AG04449 (cell line): ENCODE results near the gene SPI1.

Experiments
- CTCF ChIA-PET: fragments of 350-600 bp; formaldehyde crosslinking; extraction: SDS; loops from one replicate; lab custom pipeline; 2021; ENCODE audit warnings: antibody characterized with exemption; lab: Yijun Ruan, JAX
- POLR2A ChIA-PET: fragments of 400-600, 350-600 bp; formaldehyde crosslinking; extraction: SDS; loops from one replicate; lab custom pipeline; 2020; ENCODE audit warnings: antibody characterized with exemption, inconsistent platforms; lab: Yijun Ruan, JAX
- DNase-seq: peaks from one replicate; pipeline ENCODE4 v3.0.0-alpha.2; 2010; ENCODE audit warnings: low read depth, low spot score
- H3K4me3 ChIP-seq: 2 replicates; pipeline ENCODE4 v1.5.1; 2011; ENCODE audit warnings: low read depth, mild to moderate bottlenecking, control low read depth, low read length
- TF ChIP-seq, protein P1 (sequence below): IDR thresholded peaks from one replicate; pipeline ENCODE4 v1.5.1; 2011; ENCODE audit warnings: mild to moderate bottlenecking, moderate library complexity, low read length, control low read depth, inconsistent platforms; ENCODE audit not compliant: insufficient read depth; ENCODE audit errors: missing control alignments

SPI1 gene

DNA sequence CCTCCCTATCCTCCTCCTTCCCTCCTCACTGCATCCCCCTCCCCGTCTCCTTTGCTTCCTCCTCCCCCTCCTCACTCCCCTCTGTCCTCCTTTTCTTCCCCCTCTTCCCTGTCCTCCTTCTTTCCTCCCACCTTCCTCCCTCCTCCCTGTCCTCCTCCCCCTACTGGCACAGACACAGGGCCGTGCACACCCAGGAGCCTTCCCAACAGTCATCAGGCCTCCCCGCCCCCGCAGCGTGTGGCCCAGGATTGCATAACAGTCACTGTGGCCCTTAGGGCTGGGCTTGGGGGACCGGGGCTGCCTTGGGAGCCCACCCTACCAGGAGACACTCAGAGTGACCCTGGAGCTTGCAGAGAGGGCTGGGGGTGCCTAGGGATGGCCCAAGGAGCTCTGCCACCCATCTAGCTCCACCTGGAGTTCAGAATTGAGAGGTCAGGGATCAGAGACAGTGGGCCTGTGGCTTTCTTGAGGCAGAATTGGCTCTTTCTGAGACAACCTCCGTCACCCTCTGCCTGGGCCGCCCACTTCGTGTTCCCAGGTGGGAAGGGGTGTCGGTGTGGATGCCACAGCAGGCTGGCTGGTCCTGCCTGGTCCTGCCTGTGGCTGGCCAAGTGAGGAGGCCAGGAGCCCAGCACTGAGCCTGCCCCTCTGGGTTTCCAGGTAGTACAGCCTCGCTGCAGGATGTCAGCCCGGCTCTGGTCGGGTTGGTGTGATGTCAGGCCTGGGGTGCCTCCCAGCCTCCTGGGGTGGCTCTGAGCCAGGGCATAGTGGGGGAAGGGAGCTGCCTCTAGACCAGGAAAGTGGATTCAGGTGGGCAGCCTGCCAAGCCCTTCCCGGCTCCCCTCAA, 1.6 kb downstream of the SPI1 start:
- no peak overlapping the region for H3K4me3 ChIP-seq
- CTCF ChIA-PET = interaction anchor here (1.0 kb wide), 1 partner anchor 15 kb away, joined by 3 read pairs; no protein-coding TSS in a partner anchor
- TF ChIP-seq, protein P1, sequence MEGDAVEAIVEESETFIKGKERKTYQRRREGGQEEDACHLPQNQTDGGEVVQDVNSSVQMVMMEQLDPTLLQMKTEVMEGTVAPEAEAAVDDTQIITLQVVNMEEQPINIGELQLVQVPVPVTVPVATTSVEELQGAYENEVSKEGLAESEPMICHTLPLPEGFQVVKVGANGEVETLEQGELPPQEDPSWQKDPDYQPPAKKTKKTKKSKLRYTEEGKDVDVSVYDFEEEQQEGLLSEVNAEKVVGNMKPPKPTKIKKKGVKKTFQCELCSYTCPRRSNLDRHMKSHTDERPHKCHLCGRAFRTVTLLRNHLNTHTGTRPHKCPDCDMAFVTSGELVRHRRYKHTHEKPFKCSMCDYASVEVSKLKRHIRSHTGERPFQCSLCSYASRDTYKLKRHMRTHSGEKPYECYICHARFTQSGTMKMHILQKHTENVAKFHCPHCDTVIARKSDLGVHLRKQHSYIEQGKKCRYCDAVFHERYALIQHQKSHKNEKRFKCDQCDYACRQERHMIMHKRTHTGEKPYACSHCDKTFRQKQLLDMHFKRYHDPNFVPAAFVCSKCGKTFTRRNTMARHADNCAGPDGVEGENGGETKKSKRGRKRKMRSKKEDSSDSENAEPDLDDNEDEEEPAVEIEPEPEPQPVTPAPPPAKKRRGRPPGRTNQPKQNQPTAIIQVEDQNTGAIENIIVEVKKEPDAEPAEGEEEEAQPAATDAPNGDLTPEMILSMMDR = no peak
- no peak for DNase-seq
- POLR2A ChIA-PET = no interaction called here

DNA sequence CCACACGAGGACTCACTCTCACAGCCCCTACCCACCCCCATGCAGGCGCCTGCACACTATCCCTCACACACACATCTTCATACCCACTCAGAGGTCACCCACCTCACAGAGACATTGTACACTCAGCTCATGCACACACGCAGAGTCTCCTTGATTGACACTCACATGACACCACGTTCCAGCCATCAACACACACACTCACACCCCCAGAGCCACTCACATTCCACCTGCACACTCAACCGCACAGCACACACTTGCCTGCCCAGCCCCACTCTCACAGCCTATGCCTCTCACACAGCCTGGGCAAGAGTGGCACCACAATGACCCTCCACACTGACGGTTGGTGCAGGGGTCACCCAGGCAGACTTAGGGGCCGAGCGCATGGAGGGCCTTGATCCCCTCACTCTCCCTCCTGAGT, 2.2 kb downstream of the SPI1 start:
- ChIA-PET CTCF (no interaction called here), POLR2A (no interaction called here)
- H3K4me3 ChIP-seq = no peak overlapping the region
- DNase-seq = no peak
- TF ChIP-seq, protein P1 = no peak

DNA sequence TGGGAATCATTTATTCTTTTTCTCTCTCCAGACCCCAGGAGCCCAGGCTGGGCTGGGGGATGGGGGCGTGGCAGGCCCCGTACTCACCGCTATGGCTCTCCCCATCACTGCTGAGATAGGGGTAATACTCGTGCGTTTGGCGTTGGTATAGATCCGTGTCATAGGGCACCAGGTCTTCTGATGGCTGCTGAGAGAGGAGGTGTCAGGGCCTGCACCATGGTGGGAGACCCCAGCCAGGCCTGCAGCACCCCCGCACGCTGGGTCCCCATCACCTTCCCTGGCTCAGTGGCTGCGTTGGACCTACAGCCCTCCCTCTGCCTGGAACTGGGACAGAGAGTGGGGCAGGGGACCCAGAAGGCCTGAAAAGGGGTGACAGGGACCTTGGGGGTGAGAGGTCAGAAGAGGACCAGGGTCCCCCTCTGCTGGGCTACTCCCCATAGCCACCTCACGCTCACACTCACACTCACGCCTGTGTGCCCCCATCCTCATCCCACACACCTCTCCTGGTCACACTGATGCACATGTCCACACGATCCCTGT, 2.7 kb downstream of the SPI1 start:
- no peak for DNase-seq
- no peak overlapping the region for H3K4me3 ChIP-seq
- CTCF ChIA-PET = interaction anchor here (1.4 to 7.3 kb wide), 6 partner anchors 11 to 211 kb away, joined by 3 to 123 read pairs (median 51); partner anchors contain the start of genes FAM180B, RAPSN and SLC39A13
- POLR2A ChIA-PET = no interaction called here
- TF ChIP-seq, protein P1 = no peak

DNA sequence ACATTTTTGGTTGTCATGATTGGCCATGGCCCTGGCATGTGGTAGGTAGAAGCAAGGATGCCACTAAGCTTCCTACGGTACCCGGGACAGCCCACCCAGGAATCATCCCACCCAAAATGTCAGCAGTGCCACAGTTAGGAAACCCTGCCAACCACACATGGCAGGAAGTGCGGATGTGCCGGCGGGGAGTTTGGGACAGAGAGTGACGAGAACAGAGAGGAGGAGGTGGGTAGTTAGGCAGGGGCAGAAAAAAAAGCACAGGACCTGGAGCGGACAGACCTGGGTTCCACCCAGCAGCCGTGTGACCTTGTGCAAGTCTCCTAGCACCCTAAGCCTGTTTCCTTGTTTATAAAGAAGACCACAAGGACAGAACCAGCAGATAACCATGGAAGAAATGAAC, 3.3 kb downstream of the SPI1 start:
- H3K4me3 ChIP-seq = no peak overlapping the region
- POLR2A ChIA-PET = no interaction called here
- TF ChIP-seq, protein P1 = no peak
- DNase-seq = no peak
- CTCF ChIA-PET = interaction anchor here (0.9 to 7.3 kb wide), 20 partner anchors 11 to 231 kb away, joined by 3 to 123 read pairs (median 10); partner anchors contain the start of genes FAM180B, RAPSN and SLC39A13

DNA sequence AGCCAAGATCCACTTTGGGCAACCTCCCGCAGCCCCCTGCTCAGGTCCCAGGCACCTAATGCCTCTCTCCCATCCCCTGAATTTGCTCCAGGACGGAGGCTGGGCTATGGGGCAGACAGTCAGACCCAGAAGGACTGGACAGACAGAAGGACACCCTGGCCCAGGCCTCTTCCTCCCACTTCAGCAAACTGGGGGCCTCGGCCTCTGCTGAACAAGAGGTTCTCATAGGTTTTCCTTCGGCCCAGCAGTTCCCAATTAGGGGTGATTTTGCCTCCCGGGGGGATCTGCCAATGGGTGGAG, 3.7 kb downstream of the SPI1 start:
- POLR2A ChIA-PET = no interaction called here

More for the DNA sequence above, 3.7 kb downstream of the SPI1 start:
- H3K4me3 ChIP-seq = no peak overlapping the region
- TF ChIP-seq, protein P1 = no peak
- CTCF ChIA-PET = interaction anchor here (0.7 to 7.3 kb wide), 46 partner anchors 8 to 249 kb away, joined by 3 to 123 read pairs (median 6); partner anchors contain the start of genes ACP2, FAM180B, PSMC3 and RAPSN
- DNase-seq = no peak
